HG02973 (cell line): ENCODE measurements around the gene TNC.

Experiments
- ATAC-seq: cut with Tn5 transposase; IDR thresholded peaks from one replicate; pipeline ENCODE4 v1.9.1; 2021; ENCODE audit warnings: moderate library complexity; ENCODE audit not compliant: unreplicated experiment

TNC gene

GRCh38 chr9:114981063-114981462, 136.9 kb downstream of the TNC start:
- ATAC-seq, result no peak

GRCh38 chr9:114973216-114973615, 144.7 kb downstream of the TNC start:
- ATAC-seq, result no peak

GRCh38 chr9:114972510-114973136, 145.3 kb downstream of the TNC start:
- no peak for ATAC-seq
